Measurements from ENCODE around the gene CATSPER3. TPM values are rescaled to one million over a fixed set of nuclear protein-coding genes. Genes with fewer than 3 reads are reported as not detected.

Gene CATSPER3
- total and polyA plus RNA-seq, 2 of the 8 experiments (the other 6 are each of a cell fraction or from before 2014, with no cell fraction given) = 0.62 TPM; not detected in 1

DNA sequence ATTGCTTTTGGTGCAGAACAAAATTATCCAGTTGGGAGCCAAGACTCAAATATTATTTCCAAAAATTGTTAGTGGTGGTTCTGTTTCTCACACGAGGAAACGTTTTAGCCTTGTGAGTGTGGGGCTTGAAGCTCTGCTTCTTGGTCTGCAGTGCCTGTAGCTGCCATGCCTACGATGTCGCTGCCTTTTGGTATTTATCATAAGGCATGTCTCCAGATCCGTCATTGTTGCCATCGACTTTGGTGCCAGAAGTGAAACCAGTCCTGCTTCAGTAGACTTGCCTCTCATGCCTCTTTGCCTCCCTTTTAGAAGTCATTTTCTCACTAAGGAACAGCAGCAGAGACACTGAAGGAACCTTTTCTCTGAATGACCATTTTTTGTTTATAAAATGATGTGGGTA lies 29.7 kb upstream of the CATSPER3 start (continued):
- TF ChIP-seq ATF3 (IDR thresholded peaks at IDR 0.05; ENCODE audit: insufficient read depth, low read depth, low read length) = no peak
- TF ChIP-seq, protein P1, sequence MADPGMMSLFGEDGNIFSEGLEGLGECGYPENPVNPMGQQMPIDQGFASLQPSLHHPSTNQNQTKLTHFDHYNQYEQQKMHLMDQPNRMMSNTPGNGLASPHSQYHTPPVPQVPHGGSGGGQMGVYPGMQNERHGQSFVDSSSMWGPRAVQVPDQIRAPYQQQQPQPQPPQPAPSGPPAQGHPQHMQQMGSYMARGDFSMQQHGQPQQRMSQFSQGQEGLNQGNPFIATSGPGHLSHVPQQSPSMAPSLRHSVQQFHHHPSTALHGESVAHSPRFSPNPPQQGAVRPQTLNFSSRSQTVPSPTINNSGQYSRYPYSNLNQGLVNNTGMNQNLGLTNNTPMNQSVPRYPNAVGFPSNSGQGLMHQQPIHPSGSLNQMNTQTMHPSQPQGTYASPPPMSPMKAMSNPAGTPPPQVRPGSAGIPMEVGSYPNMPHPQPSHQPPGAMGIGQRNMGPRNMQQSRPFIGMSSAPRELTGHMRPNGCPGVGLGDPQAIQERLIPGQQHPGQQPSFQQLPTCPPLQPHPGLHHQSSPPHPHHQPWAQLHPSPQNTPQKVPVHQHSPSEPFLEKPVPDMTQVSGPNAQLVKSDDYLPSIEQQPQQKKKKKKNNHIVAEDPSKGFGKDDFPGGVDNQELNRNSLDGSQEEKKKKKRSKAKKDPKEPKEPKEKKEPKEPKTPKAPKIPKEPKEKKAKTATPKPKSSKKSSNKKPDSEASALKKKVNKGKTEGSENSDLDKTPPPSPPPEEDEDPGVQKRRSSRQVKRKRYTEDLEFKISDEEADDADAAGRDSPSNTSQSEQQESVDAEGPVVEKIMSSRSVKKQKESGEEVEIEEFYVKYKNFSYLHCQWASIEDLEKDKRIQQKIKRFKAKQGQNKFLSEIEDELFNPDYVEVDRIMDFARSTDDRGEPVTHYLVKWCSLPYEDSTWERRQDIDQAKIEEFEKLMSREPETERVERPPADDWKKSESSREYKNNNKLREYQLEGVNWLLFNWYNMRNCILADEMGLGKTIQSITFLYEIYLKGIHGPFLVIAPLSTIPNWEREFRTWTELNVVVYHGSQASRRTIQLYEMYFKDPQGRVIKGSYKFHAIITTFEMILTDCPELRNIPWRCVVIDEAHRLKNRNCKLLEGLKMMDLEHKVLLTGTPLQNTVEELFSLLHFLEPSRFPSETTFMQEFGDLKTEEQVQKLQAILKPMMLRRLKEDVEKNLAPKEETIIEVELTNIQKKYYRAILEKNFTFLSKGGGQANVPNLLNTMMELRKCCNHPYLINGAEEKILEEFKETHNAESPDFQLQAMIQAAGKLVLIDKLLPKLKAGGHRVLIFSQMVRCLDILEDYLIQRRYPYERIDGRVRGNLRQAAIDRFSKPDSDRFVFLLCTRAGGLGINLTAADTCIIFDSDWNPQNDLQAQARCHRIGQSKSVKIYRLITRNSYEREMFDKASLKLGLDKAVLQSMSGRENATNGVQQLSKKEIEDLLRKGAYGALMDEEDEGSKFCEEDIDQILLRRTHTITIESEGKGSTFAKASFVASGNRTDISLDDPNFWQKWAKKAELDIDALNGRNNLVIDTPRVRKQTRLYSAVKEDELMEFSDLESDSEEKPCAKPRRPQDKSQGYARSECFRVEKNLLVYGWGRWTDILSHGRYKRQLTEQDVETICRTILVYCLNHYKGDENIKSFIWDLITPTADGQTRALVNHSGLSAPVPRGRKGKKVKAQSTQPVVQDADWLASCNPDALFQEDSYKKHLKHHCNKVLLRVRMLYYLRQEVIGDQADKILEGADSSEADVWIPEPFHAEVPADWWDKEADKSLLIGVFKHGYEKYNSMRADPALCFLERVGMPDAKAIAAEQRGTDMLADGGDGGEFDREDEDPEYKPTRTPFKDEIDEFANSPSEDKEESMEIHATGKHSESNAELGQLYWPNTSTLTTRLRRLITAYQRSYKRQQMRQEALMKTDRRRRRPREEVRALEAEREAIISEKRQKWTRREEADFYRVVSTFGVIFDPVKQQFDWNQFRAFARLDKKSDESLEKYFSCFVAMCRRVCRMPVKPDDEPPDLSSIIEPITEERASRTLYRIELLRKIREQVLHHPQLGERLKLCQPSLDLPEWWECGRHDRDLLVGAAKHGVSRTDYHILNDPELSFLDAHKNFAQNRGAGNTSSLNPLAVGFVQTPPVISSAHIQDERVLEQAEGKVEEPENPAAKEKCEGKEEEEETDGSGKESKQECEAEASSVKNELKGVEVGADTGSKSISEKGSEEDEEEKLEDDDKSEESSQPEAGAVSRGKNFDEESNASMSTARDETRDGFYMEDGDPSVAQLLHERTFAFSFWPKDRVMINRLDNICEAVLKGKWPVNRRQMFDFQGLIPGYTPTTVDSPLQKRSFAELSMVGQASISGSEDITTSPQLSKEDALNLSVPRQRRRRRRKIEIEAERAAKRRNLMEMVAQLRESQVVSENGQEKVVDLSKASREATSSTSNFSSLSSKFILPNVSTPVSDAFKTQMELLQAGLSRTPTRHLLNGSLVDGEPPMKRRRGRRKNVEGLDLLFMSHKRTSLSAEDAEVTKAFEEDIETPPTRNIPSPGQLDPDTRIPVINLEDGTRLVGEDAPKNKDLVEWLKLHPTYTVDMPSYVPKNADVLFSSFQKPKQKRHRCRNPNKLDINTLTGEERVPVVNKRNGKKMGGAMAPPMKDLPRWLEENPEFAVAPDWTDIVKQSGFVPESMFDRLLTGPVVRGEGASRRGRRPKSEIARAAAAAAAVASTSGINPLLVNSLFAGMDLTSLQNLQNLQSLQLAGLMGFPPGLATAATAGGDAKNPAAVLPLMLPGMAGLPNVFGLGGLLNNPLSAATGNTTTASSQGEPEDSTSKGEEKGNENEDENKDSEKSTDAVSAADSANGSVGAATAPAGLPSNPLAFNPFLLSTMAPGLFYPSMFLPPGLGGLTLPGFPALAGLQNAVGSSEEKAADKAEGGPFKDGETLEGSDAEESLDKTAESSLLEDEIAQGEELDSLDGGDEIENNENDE (IDR thresholded peaks at IDR 0.05; ENCODE audit: insufficient replicate concordance, low read length) = no peak
- TF ChIP-seq RAD21 (IDR thresholded peaks at IDR 0.05 in 1 of 2, conservative IDR thresholded peaks at IDR 0.05 in 1 of 2; ENCODE audit: low read depth in 2 of 2, low read length in 2 of 2) = no peak
- TF ChIP-seq ZNF274 (IDR thresholded peaks at IDR 0.05; ENCODE audit: borderline replicate concordance, extremely low read depth, low read length) = no peak
- TF ChIP-seq CBX8 (IDR thresholded peaks at IDR 0.05; ENCODE audit: borderline replicate concordance, low read depth, low read length) = no peak
- TF ChIP-seq ASH2L (IDR thresholded peaks at IDR 0.05; ENCODE audit: low read length) = no peak
- TF ChIP-seq SUZ12 (IDR thresholded peaks at IDR 0.05; ENCODE audit: low read length) = no peak
